HG02588 (cell line): Measurements from ENCODE around the gene PLPPR4.
"Not testable (repeated sequence)": the region's sequence is repeated elsewhere in the genome, so short reads cannot be mapped to it uniquely, and the experiment has no call there.

Experiments
- ATAC-seq: cut with Tn5 transposase; IDR thresholded peaks from one replicate; pipeline ENCODE4 v1.9.1; 2021; ENCODE audit warnings: mild to moderate bottlenecking, moderate library complexity; ENCODE audit not compliant: unreplicated experiment

Gene PLPPR4

GRCh38 chr1:99264201-99265021 is at the start of gene PLPPR4:
TSS of gene PLPPR4 (plus strand) at chr1:99264492. CDS start at chr1:99264594, 102 bp downstream.
- ATAC-seq, result no peak

- ATAC-seq, result no peak
These were observed 47.3 kb upstream of the PLPPR4 start for GRCh38 chr1:99216956-99217355.

GRCh38 chr1:99217599-99217998 is 46.7 kb upstream of the PLPPR4 start:
- no peak for ATAC-seq

GRCh38 chr1:99218572-99218971 is 45.7 kb upstream of the PLPPR4 start:
- no peak for ATAC-seq

GRCh38 chr1:99218999-99219398 is 45.3 kb upstream of the PLPPR4 start:
- no peak for ATAC-seq

- ATAC-seq, result no peak
These were observed 37.0 kb upstream of the PLPPR4 start for GRCh38 chr1:99227056-99227897.

- ATAC-seq, result peak; percentile 51
These were observed 36.1 kb upstream of the PLPPR4 start for GRCh38 chr1:99228153-99228552.

- no peak for ATAC-seq
These were observed 35.2 kb upstream of the PLPPR4 start for GRCh38 chr1:99229122-99229521.

GRCh38 chr1:99230695-99231094 is 33.6 kb upstream of the PLPPR4 start:
- ATAC-seq, result no peak

- ATAC-seq, result no peak
These were observed 32.1 kb upstream of the PLPPR4 start for GRCh38 chr1:99232172-99232571.

GRCh38 chr1:99233446-99233845 is 30.8 kb upstream of the PLPPR4 start:
- ATAC-seq, result no peak

- no peak for ATAC-seq
These were observed 27.5 kb upstream of the PLPPR4 start for GRCh38 chr1:99236756-99237155.

- no peak for ATAC-seq
These were observed 24.6 kb upstream of the PLPPR4 start for GRCh38 chr1:99239690-99240089.

- no peak for ATAC-seq
These were observed 23.7 kb upstream of the PLPPR4 start for GRCh38 chr1:99240621-99241020.

GRCh38 chr1:99246152-99246551 is 18.1 kb upstream of the PLPPR4 start:
- no peak for ATAC-seq

GRCh38 chr1:99247199-99247598 is 17.1 kb upstream of the PLPPR4 start:
- no peak for ATAC-seq

GRCh38 chr1:99250728-99251127 is 13.6 kb upstream of the PLPPR4 start:
- no peak for ATAC-seq

- ATAC-seq, result no peak
These were observed 13.0 kb upstream of the PLPPR4 start for GRCh38 chr1:99251308-99251707.

- ATAC-seq, result no peak
These were observed 11.7 kb upstream of the PLPPR4 start for GRCh38 chr1:99252630-99253029.

- ATAC-seq, result not testable (repeated sequence)
These were observed 3.9 kb upstream of the PLPPR4 start for GRCh38 chr1:99260402-99260801.

GRCh38 chr1:99265124-99265523 is 832 bp downstream of the PLPPR4 start:
- ATAC-seq, result no peak

- ATAC-seq, result no peak
These were observed 2.4 kb downstream of the PLPPR4 start for GRCh38 chr1:99266726-99267125.
